Type B pancreatic cell (in vitro differentiated cells): ENCODE results near the gene RAB40AL. TPM values are rescaled to one million over a fixed set of nuclear protein-coding genes. Genes with fewer than 3 reads are reported as not detected.

Source experiments
- DNase-seq: peaks from one replicate; pipeline ENCODE4 v3.0.0; 2021; ENCODE audit warnings: mixed read lengths; ENCODE audit not compliant: unreplicated experiment; ENCODE audit errors: extremely low spot score
- H3K27ac Mint-ChIP-seq: 2 replicates; pipeline ENCODE4 v1.8.0; 2021; ENCODE audit warnings: mild to moderate bottlenecking, mixed read lengths
- H3K27me3 Mint-ChIP-seq: 2 replicates; pipeline ENCODE4 v1.8.0; 2021; ENCODE audit warnings: mixed read lengths
- H3K36me3 Mint-ChIP-seq: 2 replicates; pipeline ENCODE4 v1.8.0; 2021; ENCODE audit warnings: mixed read lengths
- H3K4me1 Mint-ChIP-seq: one replicate; pipeline ENCODE4 v1.8.0; 2021; ENCODE audit warnings: mixed read lengths; ENCODE audit not compliant: unreplicated experiment
- H3K4me3 Mint-ChIP-seq: 2 replicates; pipeline ENCODE4 v1.8.0; 2021; ENCODE audit warnings: mild to moderate bottlenecking, mixed read lengths
- H3K9me3 Mint-ChIP-seq: 2 replicates; pipeline ENCODE4 v1.8.0; 2021; ENCODE audit warnings: mixed read lengths
- CTCF ChIP-seq: fragments of 200-600 bp; sonication (generic); conservative IDR thresholded peaks from 2 replicates; pipeline ENCODE4 v1.5.0; 2021; ENCODE audit warnings: antibody characterized with exemption, mild to moderate bottlenecking
- total RNA-seq: library from RNA; stranded (reverse); gene quantifications from 2 replicates; pipeline ENCODE4 v1.2.1, GENCODE V29; 2021; ENCODE audit warnings: low replicate concordance

The RAB40AL gene
- total RNA-seq, 1 donor from 2014 or later, result 0.63 TPM

DNA sequence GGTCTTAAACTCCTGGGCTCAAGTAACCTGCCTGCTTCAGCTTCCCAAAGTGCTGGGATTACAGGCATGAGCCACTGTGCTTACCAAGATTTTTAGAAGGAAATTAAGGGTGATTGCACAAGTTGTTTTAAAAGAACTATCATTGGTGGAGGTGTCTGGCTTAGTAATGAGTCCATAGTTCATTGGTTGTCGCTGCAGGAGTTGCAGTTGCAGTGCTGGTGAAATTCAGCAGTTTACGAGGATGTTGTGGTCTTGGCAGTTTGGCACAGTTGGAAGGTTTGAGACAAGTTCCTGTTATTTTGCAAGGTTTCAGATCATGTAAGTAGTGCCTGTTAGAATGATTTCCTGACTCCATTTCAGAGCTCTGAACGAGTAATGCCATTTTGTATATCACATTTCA lies 48.1 kb downstream of the RAB40AL start:
- no peaks in the 10 kb centered on the region for H3K27me3 Mint-ChIP-seq
- H3K4me3 Mint-ChIP-seq, result no peak overlapping the region
- no peaks in the 10 kb centered on the region for H3K4me1 Mint-ChIP-seq
- DNase-seq, result no peak
- TF ChIP-seq CTCF, result no peak
- H3K36me3 Mint-ChIP-seq, result no peaks in the 10 kb centered on the region
- no peak overlapping the region for H3K27ac Mint-ChIP-seq
- H3K9me3 Mint-ChIP-seq, result no peaks in the 10 kb centered on the region

Other genes starting within 250 kb of the RAB40AL start
- 8.5 and 16.3 TPM in 2 replicates for gene GPRASP2, start 224.8 kb upstream of the RAB40AL start, total RNA-seq
- gene GPRASP3, start 216.5 kb upstream of the RAB40AL start, total RNA-seq, result 3.8 and 9.1 TPM in 2 replicates
- gene BEX1, start 126.9 kb downstream of the RAB40AL start, total RNA-seq, result 61.9 and 67.8 TPM in 2 replicates
- gene NXF3, start 155.9 kb downstream of the RAB40AL start, total RNA-seq, result 0.19 and 0.27 TPM in 2 replicates